Mesenchymal stem cell (in vitro differentiated cells and primary cell): ENCODE measurements around the gene NFAT5.
"Not testable (repeated sequence)": the region's sequence is repeated elsewhere in the genome, so short reads cannot be mapped to it uniquely, and the experiment has no call there.

Source experiments
- DNase-seq: peaks from one replicate; pipeline ENCODE4 v3.0.0-alpha.2; 2013
- H2AFZ ChIP-seq: one replicate; pipeline ENCODE4 v1.6.1; 2013; ENCODE audit warnings: low read depth, mild to moderate bottlenecking, control low read depth, inconsistent platforms, low read length, moderate library complexity
- H2AK5ac ChIP-seq: 2 replicates; pipeline ENCODE4 v1.6.1; 2013; ENCODE audit warnings: low read length, moderate library complexity, mild to moderate bottlenecking, inconsistent platforms; ENCODE audit not compliant: severe bottlenecking
- H2BK120ac ChIP-seq: one replicate; pipeline ENCODE4 v1.6.1; 2013; ENCODE audit warnings: low read depth, mild to moderate bottlenecking, inconsistent platforms, low read length, moderate library complexity
- H2BK12ac ChIP-seq, 2 experiments: one replicate each; pipeline ENCODE4 v1.6.1; 2013; ENCODE audit warnings: inconsistent platforms in 2 of 2, low read length in 2 of 2, mild to moderate bottlenecking in 2 of 2, moderate library complexity in 2 of 2, control low read depth in 1 of 2
- H2BK15ac ChIP-seq: one replicate; pipeline ENCODE4 v1.6.1; 2013; ENCODE audit warnings: mild to moderate bottlenecking, low read depth, inconsistent platforms; ENCODE audit not compliant: poor library complexity, severe bottlenecking
- H2BK5ac ChIP-seq: 2 replicates; pipeline ENCODE4 v1.6.1; 2013; ENCODE audit warnings: low read depth, mild to moderate bottlenecking, low read length, control low read depth, inconsistent platforms; ENCODE audit not compliant: poor library complexity, severe bottlenecking
- H3K14ac ChIP-seq, 2 experiments: one replicate each; pipeline ENCODE4 v1.6.1; 2013; ENCODE audit warnings: inconsistent platforms in 2 of 2, low read length in 2 of 2, control low read depth in 1 of 2, mild to moderate bottlenecking in 1 of 2, moderate library complexity in 1 of 2
- H3K18ac ChIP-seq, 2 experiments: one replicate each; pipeline ENCODE4 v1.6.1; 2013; ENCODE audit warnings: inconsistent platforms in 2 of 2, low read length in 2 of 2, control low read depth in 1 of 2, low read depth in 1 of 2, mild to moderate bottlenecking in 1 of 2
- H3K23ac ChIP-seq, 2 experiments: one replicate each; pipeline ENCODE4 v1.6.1; 2013; ENCODE audit warnings: inconsistent platforms in 2 of 2, low read length in 2 of 2, mild to moderate bottlenecking in 2 of 2, moderate library complexity in 2 of 2, control low read depth in 1 of 2
- H3K27ac ChIP-seq: 2 replicates; pipeline ENCODE4 v1.5.1; 2013; ENCODE audit warnings: mild to moderate bottlenecking, moderate library complexity, low read length, control low read depth, inconsistent platforms; ENCODE audit not compliant: poor library complexity, severe bottlenecking
- H3K27me3 ChIP-seq, 2 experiments: 2 replicates each; pipeline versions ENCODE4 v1.6.1 to v1.7.0; 2013; ENCODE audit warnings: low read length in 2 of 2, mild to moderate bottlenecking in 2 of 2, moderate library complexity in 2 of 2, control low read depth in 1 of 2, inconsistent platforms in 1 of 2; ENCODE audit not compliant: control insufficient read depth in 1 of 2, insufficient read depth in 1 of 2
- H3K36me3 ChIP-seq, 2 experiments: 2 replicates each; pipeline versions ENCODE4 v1.6.1 to v1.7.0; 2013; ENCODE audit warnings: low read length in 2 of 2, control low read depth in 1 of 2, inconsistent platforms in 1 of 2, low read depth in 1 of 2, mild to moderate bottlenecking in 1 of 2; ENCODE audit not compliant: insufficient read depth in 2 of 2, control insufficient read depth in 1 of 2
- H3K4ac ChIP-seq, 2 experiments: one replicate each; pipeline ENCODE4 v1.6.1; 2013; ENCODE audit warnings: inconsistent platforms in 2 of 2, low read length in 2 of 2, mild to moderate bottlenecking in 2 of 2, moderate library complexity in 2 of 2, control low read depth in 1 of 2, low read depth in 1 of 2
- H3K4me1 ChIP-seq: 2 replicates; pipeline ENCODE4 v1.6.1; 2013; ENCODE audit warnings: low read depth, low read length, control low read depth; ENCODE audit not compliant: control insufficient read depth, insufficient read depth
- H3K4me2 ChIP-seq: 2 replicates; pipeline ENCODE4 v1.6.1; 2013; ENCODE audit warnings: low read length, mild to moderate bottlenecking, inconsistent platforms; ENCODE audit not compliant: poor library complexity, severe bottlenecking
- H3K4me3 ChIP-seq, 2 experiments: 2 replicates each; pipeline versions ENCODE4 v1.5.1 to v1.7.0; 2013; ENCODE audit warnings: low read length in 2 of 2, mild to moderate bottlenecking in 2 of 2, control low read depth in 1 of 2, low read depth in 1 of 2; ENCODE audit not compliant: insufficient read depth in 1 of 2
- H3K79me1 ChIP-seq: replicated peaks from 2 replicates; pipeline ENCODE4 v1.6.1; 2013; ENCODE audit warnings: mild to moderate bottlenecking, control low read depth, low read length, inconsistent platforms; ENCODE audit not compliant: poor library complexity, severe bottlenecking
- H3K9ac ChIP-seq: 2 replicates; pipeline ENCODE4 v1.7.0; 2013; ENCODE audit warnings: mild to moderate bottlenecking, low read length, moderate library complexity
- H3K9me3 ChIP-seq: 2 replicates; pipeline ENCODE4 v1.7.0; 2013; ENCODE audit warnings: mild to moderate bottlenecking, low read length; ENCODE audit not compliant: control insufficient read depth
- H4K8ac ChIP-seq: one replicate; pipeline ENCODE4 v1.6.1; 2013; ENCODE audit warnings: inconsistent platforms, mild to moderate bottlenecking, low read length, moderate library complexity
- H4K91ac ChIP-seq: one replicate; pipeline ENCODE4 v1.6.1; 2013; ENCODE audit warnings: mild to moderate bottlenecking, low read length, inconsistent platforms
- WGBS: methylation state at CpG from one replicate; pipeline ENCODE4 v1.1.7; 2013; ENCODE audit warnings: mixed read lengths; 5-methylcytosine and 5-hydroxymethylcytosine counted together

NFAT5 gene

GRCh38 chr16:69544088-69544487 lies 21.7 kb upstream of the NFAT5 start:
- no CpG with 5 or more reads among the region's 3 CpGs for WGBS

GRCh38 chr16:69546663-69547062 lies 19.1 kb upstream of the NFAT5 start:
- not testable (repeated sequence) for H3K14ac ChIP-seq

More at GRCh38 chr16:69544088-69544487, 21.7 kb upstream of the NFAT5 start:
- Histone ChIP-seq H3K36me3 (no peaks in the 10 kb centered on the region), H4K8ac (no peak overlapping the region), H3K4me1 (no peaks in the 10 kb centered on the region), H4K91ac (no peak overlapping the region), H2BK120ac (no peak overlapping the region), H3K79me1 (no peaks in the 10 kb centered on the region), H3K4me3 (no peak overlapping the region), H2BK5ac (no peak overlapping the region), H3K23ac (no peak overlapping the region), H2BK12ac (no peak overlapping the region), H2AK5ac (no peak overlapping the region), H3K27ac (no peak overlapping the region), H2AFZ (no peak overlapping the region), H3K4me2 (no peak overlapping the region), H2BK15ac (no peak overlapping the region), H3K9ac (no peak overlapping the region), H3K9me3 (no peaks in the 10 kb centered on the region), H3K18ac (no peak overlapping the region), H3K14ac (no peak overlapping the region), H3K4ac (no peak overlapping the region), H3K27me3 (no peaks in the 10 kb centered on the region)
- DNase-seq, result no peak

DNA sequence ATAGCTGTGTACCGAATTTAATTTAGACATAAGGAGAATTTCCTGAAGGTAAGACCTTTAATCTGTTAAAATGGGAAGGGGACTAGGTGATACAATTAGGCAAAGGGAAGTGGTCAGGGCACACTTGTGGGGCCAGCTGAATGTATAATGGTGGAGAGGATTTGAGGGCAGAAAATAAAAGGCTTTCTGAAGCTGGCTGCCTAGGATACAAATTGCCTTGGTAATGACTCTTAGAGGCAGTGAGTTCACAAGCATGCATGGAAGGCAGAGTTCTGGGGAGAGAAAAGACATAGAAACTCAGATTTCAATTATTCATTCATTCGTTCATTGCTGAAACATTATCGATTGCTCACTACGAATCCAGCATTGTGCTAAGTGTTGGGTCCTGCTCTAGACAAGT lies 12.4 kb upstream of the NFAT5 start:
- Histone ChIP-seq H2BK5ac (no peak overlapping the region), H2BK120ac (no peak overlapping the region), H3K4ac (no peak overlapping the region), H3K4me3 (no peak overlapping the region), H3K4me1 (no peaks in the 10 kb centered on the region), H2BK15ac (no peak overlapping the region), H2BK12ac (no peak overlapping the region), H3K23ac (no peak overlapping the region), H2AFZ (no peak overlapping the region), H3K9me3 (no peaks in the 10 kb centered on the region), H3K27ac (no peak overlapping the region), H3K79me1 (no peaks in the 10 kb centered on the region), H2AK5ac (no peak overlapping the region), H3K14ac (no peak overlapping the region), H3K4me2 (no peak overlapping the region), H3K27me3 (no peaks in the 10 kb centered on the region), H4K8ac (no peak overlapping the region), H3K9ac (no peak overlapping the region), H3K18ac (no peak overlapping the region), H3K36me3 (no peaks in the 10 kb centered on the region), H4K91ac (no peak overlapping the region)
- DNase-seq, result no peak
- WGBS, result 96% methylated on average over 4 of the region's 4 CpGs

More at GRCh38 chr16:69546663-69547062, 19.1 kb upstream of the NFAT5 start:
- 95% methylated on average over 6 of the region's 6 CpGs for WGBS
- not testable (repeated sequence) for H3K4me2 ChIP-seq, H4K8ac ChIP-seq, H3K27me3 ChIP-seq, DNase-seq, H2BK5ac ChIP-seq, H3K36me3 ChIP-seq, H3K9me3 ChIP-seq, H3K9ac ChIP-seq, H2AFZ ChIP-seq, H2BK120ac ChIP-seq, H2AK5ac ChIP-seq, H3K4ac ChIP-seq, H3K4me3 ChIP-seq, H3K79me1 ChIP-seq, H3K23ac ChIP-seq, H3K4me1 ChIP-seq, H3K18ac ChIP-seq, H4K91ac ChIP-seq, H3K27ac ChIP-seq, H2BK15ac ChIP-seq, H2BK12ac ChIP-seq

DNA sequence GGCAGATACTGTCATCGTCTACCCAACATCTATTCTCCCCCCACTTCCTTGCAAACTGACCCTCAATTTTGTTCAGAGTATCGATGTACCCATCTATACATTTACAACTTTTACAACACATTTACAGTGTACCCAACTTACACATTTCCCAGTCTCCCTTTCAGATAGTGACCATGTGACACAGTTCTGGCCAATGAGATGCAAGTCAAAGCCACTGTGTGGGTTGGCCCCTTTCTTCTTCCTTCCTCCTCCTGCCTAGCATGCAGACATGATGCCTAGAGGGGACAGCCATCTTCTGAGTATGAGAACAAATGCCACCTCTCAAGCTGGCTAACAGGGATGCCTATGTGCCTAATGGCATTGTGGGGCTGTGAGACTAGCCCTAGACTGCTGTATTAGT lies 11.3 kb upstream of the NFAT5 start:
- Histone ChIP-seq H4K91ac (no peak overlapping the region), H2BK15ac (no peak overlapping the region), H2BK5ac (no peak overlapping the region), H3K79me1 (no peaks in the 10 kb centered on the region), H2AFZ (no peak overlapping the region), H3K27ac (no peak overlapping the region), H3K4me1 (no peaks in the 10 kb centered on the region), H3K27me3 (no peaks in the 10 kb centered on the region), H3K4ac (no peak overlapping the region), H3K14ac (no peak overlapping the region), H3K36me3 (no peaks in the 10 kb centered on the region), H3K18ac (no peak overlapping the region), H3K4me3 (no peak overlapping the region), H3K9me3 (no peaks in the 10 kb centered on the region), H2AK5ac (no peak overlapping the region), H2BK12ac (no peak overlapping the region), H3K9ac (no peak overlapping the region), H3K4me2 (no peak overlapping the region), H4K8ac (no peak overlapping the region), H2BK120ac (no peak overlapping the region), H3K23ac (no peak overlapping the region)
- WGBS, result 98% methylated on average over 2 of the region's 2 CpGs
- no peak for DNase-seq
